ENCODE measurements around the gene CREBRF. TPM values are rescaled to one million over a fixed set of nuclear protein-coding genes. Genes with fewer than 3 reads are reported as not detected.
"Not testable (repeated sequence)": the region's sequence is repeated elsewhere in the genome, so short reads cannot be mapped to it uniquely, and the experiment has no call there.

Gene CREBRF
- total RNA-seq, 1 donor from 2014 or later: 34.2 TPM

DNA sequence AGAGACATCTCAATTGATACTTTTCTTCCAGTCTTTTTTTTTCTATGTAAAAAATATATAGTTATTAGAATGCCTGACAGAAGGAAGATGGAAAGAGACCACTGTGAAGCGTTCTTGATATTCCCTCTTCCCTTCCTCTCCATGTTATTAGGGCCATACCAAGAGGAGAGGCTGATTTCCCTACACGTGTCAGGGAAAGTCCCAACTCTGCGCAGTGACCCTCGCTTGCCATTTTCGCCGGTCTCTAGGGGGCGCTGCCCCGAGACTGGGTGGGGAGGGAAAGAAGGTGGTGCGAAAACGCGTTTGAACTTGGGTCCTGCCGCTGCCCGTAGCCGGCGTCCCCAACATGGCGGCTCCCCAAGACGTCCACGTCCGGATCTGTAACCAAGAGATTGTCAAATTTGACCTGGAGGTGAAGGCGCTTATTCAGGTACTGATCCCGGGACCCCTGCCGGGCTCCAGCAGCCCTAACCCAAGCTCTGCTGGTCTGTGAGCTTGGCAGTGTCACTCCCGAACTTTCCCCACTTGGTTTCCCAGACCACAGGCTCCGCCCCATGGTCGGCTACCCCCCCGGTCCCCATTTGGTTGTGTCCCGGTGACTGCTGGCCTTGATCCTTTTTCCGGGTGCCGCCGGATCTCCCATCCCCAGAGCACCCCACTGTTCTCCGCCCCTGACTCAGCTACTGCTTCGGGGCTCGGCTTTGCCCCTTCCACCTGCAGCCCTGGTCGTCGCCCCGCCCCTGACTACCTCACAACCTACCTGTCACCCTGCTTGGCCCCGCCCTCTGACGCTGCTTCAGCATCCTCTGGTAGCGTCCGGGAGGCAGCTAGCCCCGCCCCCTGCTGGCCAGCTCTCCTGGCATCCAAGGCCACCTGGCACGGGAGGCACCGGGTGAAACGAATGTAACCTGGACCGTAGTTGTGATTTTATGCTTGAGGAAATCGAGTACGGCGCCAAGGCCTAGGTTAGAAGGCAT lies 88.3 kb downstream of the CREBRF start, which contains the start of gene BNIP1:
Gene BNIP1 (plus strand): TSS at position 332 of the 977 bp plus-strand sequence. CDS start 15 bp downstream, at position 347.
- FAIRE-seq: no peak
- DNase-seq (ENCODE audit: low spot score in 2 of 2): peak; percentile 75 to 87

DNA sequence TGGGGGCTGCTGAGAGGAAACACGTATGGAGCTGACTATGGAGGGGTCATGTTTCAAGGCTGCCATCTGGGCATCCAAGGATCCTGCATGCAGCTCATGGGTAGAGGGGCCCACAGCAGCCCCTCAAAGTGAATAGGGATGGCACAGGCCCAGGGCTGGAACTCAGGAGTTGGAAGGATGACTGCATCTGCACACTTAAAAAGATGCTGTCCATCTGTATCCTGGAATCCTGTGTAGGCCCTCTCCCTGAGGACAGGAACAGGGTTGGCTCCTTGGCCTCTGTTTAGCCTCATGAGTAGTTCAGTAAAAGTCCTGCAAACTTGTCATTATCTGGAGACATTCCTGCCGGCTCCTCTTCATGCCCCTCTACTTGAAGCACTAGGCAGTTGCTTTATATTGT lies 92.2 kb downstream of the CREBRF start:
- DNase-seq (ENCODE audit: low spot score in 2 of 2) (no peak), FAIRE-seq (no peak)

DNA sequence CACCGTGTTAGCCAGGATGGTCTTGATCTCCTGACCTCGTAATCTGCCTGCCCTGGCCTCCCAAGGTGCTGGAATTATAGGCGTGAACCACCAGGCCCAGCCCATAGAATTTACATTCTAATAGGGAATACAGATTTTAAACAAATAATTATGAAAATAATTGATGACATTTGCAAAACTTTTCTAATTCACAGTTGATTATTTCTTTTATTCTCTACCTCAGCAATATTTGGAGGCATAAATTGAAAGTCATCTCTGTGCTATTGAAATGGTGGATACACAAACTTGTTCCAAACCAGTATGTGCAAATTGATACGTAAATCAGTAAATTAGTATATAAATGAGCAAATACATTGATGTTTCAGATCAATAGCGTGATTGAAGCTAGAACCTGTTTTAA lies 96.4 kb downstream of the CREBRF start:
- DNase-seq (ENCODE audit: low spot score in 2 of 2) (no peak), FAIRE-seq (no peak)

GRCh38 chr5:173153842-173154241 lies 97.7 kb downstream of the CREBRF start:
- FAIRE-seq: no peak
- no peak for DNase-seq (ENCODE audit: low spot score in 2 of 2)

DNA sequence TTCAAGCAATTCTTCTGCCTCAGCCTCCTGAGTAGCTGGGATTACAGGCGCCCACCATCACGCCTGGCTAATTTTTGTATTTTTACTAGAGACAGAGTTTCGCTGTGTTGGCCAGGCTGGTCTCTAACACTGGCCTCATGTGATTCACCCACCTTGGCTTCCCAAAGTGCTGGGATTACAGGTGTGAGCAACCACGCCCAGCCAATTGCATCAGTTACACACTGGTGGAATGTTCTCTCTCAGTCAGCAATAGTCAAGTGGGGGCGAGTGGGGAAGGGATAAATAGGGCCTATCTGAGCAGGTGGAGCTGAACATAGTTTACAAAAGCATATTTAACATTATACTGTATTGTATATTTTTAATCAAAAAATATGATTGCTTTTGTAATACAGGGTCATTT lies 98.5 kb downstream of the CREBRF start:
- FAIRE-seq; DNase-seq (ENCODE audit: low spot score in 2 of 2): not testable (repeated sequence)

DNA sequence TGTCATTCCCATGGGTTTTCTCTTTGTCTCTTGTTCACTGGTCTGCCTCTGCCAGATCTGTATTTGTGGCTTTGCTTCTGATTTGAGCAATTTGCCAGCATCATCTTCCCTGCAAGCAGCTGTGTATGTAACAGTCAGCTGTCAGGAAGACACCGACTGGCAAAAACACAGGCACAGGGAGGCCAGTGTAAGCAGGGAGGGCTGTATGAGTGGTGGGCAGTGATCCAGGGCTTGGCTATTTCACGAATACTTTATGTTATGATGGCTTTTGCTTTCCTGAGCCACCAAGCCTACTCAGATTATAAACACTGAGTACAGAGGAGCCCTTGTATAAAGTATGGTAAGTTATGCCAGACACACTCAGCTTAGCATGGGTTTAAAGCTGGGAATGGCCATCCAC lies 99.8 kb downstream of the CREBRF start:
- FAIRE-seq (no peak), DNase-seq (ENCODE audit: low spot score in 2 of 2) (no peak)

DNA sequence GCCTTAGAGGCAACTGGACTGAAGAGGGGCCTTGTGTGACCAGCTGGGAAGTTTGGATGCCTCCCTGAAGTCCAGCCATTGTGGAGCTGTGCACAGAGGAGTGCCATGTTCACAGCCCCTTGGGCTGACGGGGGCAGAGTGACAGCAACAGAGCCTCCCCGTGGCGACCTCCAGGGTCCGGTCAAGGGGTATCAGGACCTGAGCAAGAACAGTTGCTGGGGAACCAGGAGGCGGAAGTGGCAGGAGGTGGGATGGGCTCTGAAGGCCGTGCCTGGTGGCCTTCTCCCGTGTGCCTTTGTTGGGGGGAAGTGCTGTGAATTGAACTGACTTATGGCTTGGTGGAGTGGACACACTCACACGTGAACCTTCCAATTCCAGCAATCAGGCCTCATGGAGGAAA lies 102.2 kb downstream of the CREBRF start:
- no peak for FAIRE-seq

GRCh38 chr5:173159256-173159655 lies 103.1 kb downstream of the CREBRF start:
- no peak for DNase-seq (ENCODE audit: low spot score in 2 of 2)

More for the DNA sequence above, 102.2 kb downstream of the CREBRF start:
- no peak for DNase-seq (ENCODE audit: low spot score in 2 of 2)

GRCh38 chr5:173161148-173161547 lies 105.0 kb downstream of the CREBRF start:
- FAIRE-seq (no peak), DNase-seq (ENCODE audit: low spot score in 2 of 2) (no peak)

More at GRCh38 chr5:173159256-173159655, 103.1 kb downstream of the CREBRF start:
- no peak for FAIRE-seq

DNA sequence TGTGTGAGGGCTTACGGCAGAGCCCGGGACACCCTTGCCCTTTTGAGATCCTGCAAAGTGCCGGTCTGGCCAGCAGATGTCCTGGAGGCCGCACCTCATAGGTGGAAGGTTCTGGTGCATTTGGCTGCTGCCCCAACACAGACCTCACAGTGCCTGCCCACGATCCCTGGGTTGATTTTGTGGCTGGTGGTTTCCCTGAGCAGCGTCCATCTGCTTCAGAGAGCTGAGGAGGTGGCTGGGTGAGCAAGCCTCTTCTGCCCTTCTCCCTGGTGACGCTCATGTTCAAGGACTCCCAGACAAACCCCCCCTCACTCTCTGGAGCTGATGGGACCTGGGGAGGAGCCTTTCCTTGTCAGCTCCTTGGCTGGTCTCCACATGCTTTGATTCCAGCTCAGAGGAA lies 107.1 kb downstream of the CREBRF start:
- no peak for DNase-seq (ENCODE audit: low spot score in 2 of 2)
- no peak for FAIRE-seq

- peak in 1 of 2 donors; percentile 12 for DNase-seq (ENCODE audit: low spot score in 2 of 2)
- no peak for FAIRE-seq
These were observed 109.2 kb downstream of the CREBRF start for GRCh38 chr5:173165177-173166016.

- no peak for DNase-seq (ENCODE audit: low spot score in 2 of 2)
- FAIRE-seq: no peak
These were observed 116.0 kb downstream of the CREBRF start for GRCh38 chr5:173172166-173172565.

DNA sequence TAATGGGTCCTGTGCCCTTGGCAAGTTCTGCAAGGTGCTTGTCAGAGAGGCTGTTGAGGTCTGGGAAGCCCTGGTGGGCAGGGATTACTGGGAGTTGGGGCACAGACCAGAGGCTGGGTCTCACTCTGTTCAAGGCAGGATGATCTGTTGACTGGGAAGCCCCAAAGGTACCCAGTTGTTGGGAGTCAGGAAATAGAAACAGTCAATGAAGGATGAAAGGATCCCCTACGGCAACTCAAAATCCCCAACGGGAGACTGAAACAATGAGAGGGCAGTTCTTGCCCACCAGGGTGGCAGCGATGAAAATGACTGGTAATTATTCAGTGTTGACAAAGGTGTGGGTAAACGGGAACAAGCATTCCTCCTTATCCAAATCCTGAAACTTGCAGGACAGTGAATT lies 119.4 kb downstream of the CREBRF start:
- FAIRE-seq (no peak), DNase-seq (ENCODE audit: low spot score in 2 of 2) (no peak)

- no peak for FAIRE-seq
These were observed 122.3 kb downstream of the CREBRF start for GRCh38 chr5:173178369-173178910.

DNA sequence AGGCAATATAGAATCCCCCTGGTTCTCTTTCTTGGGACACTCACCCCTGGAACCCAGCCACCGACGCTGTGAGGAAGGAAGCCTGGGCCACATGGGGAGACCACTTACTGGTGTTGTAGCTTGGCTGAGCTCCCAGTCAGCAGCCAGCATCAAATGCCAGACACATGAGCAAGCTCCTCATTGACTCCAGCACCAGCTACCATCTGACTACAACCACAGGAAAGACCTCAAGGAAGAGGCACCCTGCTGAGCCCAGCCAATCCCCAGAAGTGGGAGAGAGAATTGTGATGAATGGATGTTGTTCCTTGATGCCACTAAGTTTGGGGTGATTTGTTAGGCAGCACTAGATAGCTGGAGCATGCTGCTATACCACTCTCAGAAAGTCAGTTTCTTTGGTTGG lies 124.2 kb downstream of the CREBRF start:
- FAIRE-seq (no peak), DNase-seq (ENCODE audit: low spot score in 2 of 2) (no peak)

More at GRCh38 chr5:173178369-173178910, 122.3 kb downstream of the CREBRF start:
- no peak for DNase-seq (ENCODE audit: low spot score in 2 of 2)

GRCh38 chr5:173187054-173187743 lies 131.0 kb downstream of the CREBRF start:
- FAIRE-seq (no peak), DNase-seq (ENCODE audit: low spot score in 2 of 2) (no peak)

GRCh38 chr5:173188280-173188679 lies 132.1 kb downstream of the CREBRF start:
- DNase-seq (ENCODE audit: low spot score in 2 of 2): no peak
- no peak for FAIRE-seq

Data from frontal cortex (tissue), 4 donors.